WERI-Rb-1 (cell line): ENCODE results near the gene TTYH3.

Source experiments
- DNase-seq: peaks from one replicate; pipeline ENCODE4 v3.0.0-alpha.2; 2020
- H3K27ac ChIP-seq: fragments of 250-450 bp; sonication (Bioruptor Pico); 2 replicates; pipeline ENCODE4 v1.5.1; 2020; ENCODE audit warnings: mild to moderate bottlenecking, moderate library complexity
- H3K27me3 ChIP-seq: fragments of 250-450 bp; sonication (Bioruptor Pico); 2 replicates; pipeline ENCODE4 v1.5.1; 2021; ENCODE audit warnings: mild to moderate bottlenecking, low read depth, moderate library complexity; ENCODE audit not compliant: insufficient read depth, severe bottlenecking
- H3K36me3 ChIP-seq: fragments of 250-450 bp; sonication (Bioruptor Pico); 2 replicates; pipeline ENCODE4 v1.5.1; 2020; ENCODE audit warnings: mild to moderate bottlenecking, moderate library complexity
- H3K4me3 ChIP-seq: 2 replicates; pipeline ENCODE4 v1.5.1; 2011; ENCODE audit warnings: low read depth, mild to moderate bottlenecking, control low read depth, low read length
- H3K9me3 ChIP-seq: fragments of 250-450 bp; sonication (Bioruptor Pico); 2 replicates; pipeline ENCODE4 v1.5.1; 2021; ENCODE audit warnings: mild to moderate bottlenecking, moderate library complexity; ENCODE audit not compliant: severe bottlenecking
- CTCF ChIP-seq: IDR thresholded peaks from 2 replicates; pipeline ENCODE4 v1.5.1; 2011; ENCODE audit warnings: low read depth, mild to moderate bottlenecking, control low read depth, inconsistent platforms, low read length

Gene TTYH3

GRCh38 chr7:2613098-2613930 lies 18.5 kb upstream of the TTYH3 start:
- no peak for TF ChIP-seq CTCF
- H3K27ac ChIP-seq, result no peak overlapping the region
- no peaks in the 10 kb centered on the region for H3K36me3 ChIP-seq
- no peak for DNase-seq
- no peaks in the 10 kb centered on the region for H3K9me3 ChIP-seq
- H3K4me3 ChIP-seq, result no peak overlapping the region
- no peaks in the 10 kb centered on the region for H3K27me3 ChIP-seq

- Histone ChIP-seq H3K9me3 (no peaks in the 10 kb centered on the region), H3K36me3 (no peaks in the 10 kb centered on the region), H3K4me3 (no peak overlapping the region), H3K27ac (no peak overlapping the region), H3K27me3 (no peaks in the 10 kb centered on the region)
- no peak for TF ChIP-seq CTCF
- no peak for DNase-seq
These were observed 17.7 kb upstream of the TTYH3 start for GRCh38 chr7:2613931-2614600.

- no peak for DNase-seq
- no peak overlapping the region for H3K27ac ChIP-seq
- no peak for TF ChIP-seq CTCF
These were observed 17.0 kb upstream of the TTYH3 start for GRCh38 chr7:2614631-2615330.

GRCh38 chr7:2616387-2617324 lies 15.1 kb upstream of the TTYH3 start:
- H3K4me3 ChIP-seq, result no peak overlapping the region
- no peak for DNase-seq
- H3K36me3 ChIP-seq, result no peaks in the 10 kb centered on the region
- TF ChIP-seq CTCF, result no peak
- no peak overlapping the region for H3K27ac ChIP-seq
- no peaks in the 10 kb centered on the region for H3K27me3 ChIP-seq
- H3K9me3 ChIP-seq, result no peaks in the 10 kb centered on the region

More at GRCh38 chr7:2614631-2615330, 17.0 kb upstream of the TTYH3 start:
- H3K9me3 ChIP-seq, result no peaks in the 10 kb centered on the region
- no peaks in the 10 kb centered on the region for H3K27me3 ChIP-seq
- H3K36me3 ChIP-seq, result no peaks in the 10 kb centered on the region
- H3K4me3 ChIP-seq, result no peak overlapping the region

GRCh38 chr7:2617325-2617905 lies 14.4 kb upstream of the TTYH3 start:
- Histone ChIP-seq H3K36me3 (no peaks in the 10 kb centered on the region), H3K9me3 (no peaks in the 10 kb centered on the region), H3K27me3 (no peaks in the 10 kb centered on the region), H3K4me3 (no peak overlapping the region), H3K27ac (no peak overlapping the region)
- no peak for TF ChIP-seq CTCF
- no peak for DNase-seq
